WERI-Rb-1 (cell line): Measurements from ENCODE around the gene DNAJB2.
A peak's percentile ranks its signal among the peaks of the same experiment; 100 is the strongest.

Experiments
- DNase-seq: peaks from one replicate; pipeline ENCODE4 v3.0.0-alpha.2; 2020
- H3K27ac ChIP-seq: fragments of 250-450 bp; sonication (Bioruptor Pico); 2 replicates; pipeline ENCODE4 v1.5.1; 2020; ENCODE audit warnings: mild to moderate bottlenecking, moderate library complexity
- H3K27me3 ChIP-seq: fragments of 250-450 bp; sonication (Bioruptor Pico); 2 replicates; pipeline ENCODE4 v1.5.1; 2021; ENCODE audit warnings: mild to moderate bottlenecking, low read depth, moderate library complexity; ENCODE audit not compliant: insufficient read depth, severe bottlenecking
- H3K36me3 ChIP-seq: fragments of 250-450 bp; sonication (Bioruptor Pico); 2 replicates; pipeline ENCODE4 v1.5.1; 2020; ENCODE audit warnings: mild to moderate bottlenecking, moderate library complexity
- H3K4me3 ChIP-seq: 2 replicates; pipeline ENCODE4 v1.5.1; 2011; ENCODE audit warnings: low read depth, mild to moderate bottlenecking, control low read depth, low read length
- H3K9me3 ChIP-seq: fragments of 250-450 bp; sonication (Bioruptor Pico); 2 replicates; pipeline ENCODE4 v1.5.1; 2021; ENCODE audit warnings: mild to moderate bottlenecking, moderate library complexity; ENCODE audit not compliant: severe bottlenecking
- TF ChIP-seq, protein P1 (sequence below): IDR thresholded peaks from 2 replicates; pipeline ENCODE4 v1.5.1; 2011; ENCODE audit warnings: low read depth, mild to moderate bottlenecking, control low read depth, inconsistent platforms, low read length

The DNAJB2 gene

DNA sequence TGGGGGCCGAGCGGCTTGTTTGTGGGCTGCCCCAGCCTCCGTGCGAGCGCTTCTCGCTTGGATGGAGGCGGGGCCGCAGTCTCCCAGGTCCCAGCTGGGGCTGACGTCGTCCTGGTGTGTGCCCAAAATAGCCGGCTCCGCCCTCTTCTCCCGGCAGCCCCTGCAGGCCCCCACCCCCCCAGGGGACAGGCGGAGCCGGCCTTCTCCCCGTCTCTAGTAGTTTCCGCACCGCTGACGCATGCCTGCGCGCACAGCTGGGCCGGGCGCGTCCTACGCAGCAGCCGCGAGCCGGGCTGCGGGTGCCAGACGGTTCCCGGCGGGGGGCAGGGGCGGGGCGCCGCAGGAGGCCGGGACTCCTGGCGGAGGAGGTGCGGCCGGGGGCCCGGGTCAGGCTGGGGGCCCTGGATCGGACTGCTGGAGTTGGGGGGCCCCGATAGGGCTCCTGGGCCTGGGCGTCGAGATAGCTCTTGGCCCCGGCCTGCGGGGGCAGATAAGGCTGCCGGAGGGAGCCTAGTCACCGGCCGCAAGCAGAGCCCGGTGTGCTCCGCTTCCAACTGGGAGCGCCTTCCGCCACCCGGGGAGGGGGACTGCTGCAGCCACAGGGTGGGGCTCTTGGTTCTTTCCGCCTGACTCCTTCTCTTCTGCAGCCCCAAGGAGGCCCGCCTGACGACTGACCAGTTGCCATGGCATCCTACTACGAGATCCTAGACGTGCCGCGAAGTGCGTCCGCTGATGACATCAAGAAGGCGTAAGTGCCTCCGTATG, at the start of gene DNAJB2:
TSS of gene DNAJB2 (plus strand) at position 216 of the 765 bp plus-strand sequence. CDS start at position 684, 468 bp downstream.
- Histone ChIP-seq H3K36me3 (peaks cover 40% of the 10 kb centered on the region), H3K9me3 (no peaks in the 10 kb centered on the region), H3K4me3 (peak within 1 kb of the TSS; percentile 64), H3K27me3 (no peaks in the 10 kb centered on the region), H3K27ac (peak within 1 kb of the TSS; percentile 89)
- TF ChIP-seq, protein P1, sequence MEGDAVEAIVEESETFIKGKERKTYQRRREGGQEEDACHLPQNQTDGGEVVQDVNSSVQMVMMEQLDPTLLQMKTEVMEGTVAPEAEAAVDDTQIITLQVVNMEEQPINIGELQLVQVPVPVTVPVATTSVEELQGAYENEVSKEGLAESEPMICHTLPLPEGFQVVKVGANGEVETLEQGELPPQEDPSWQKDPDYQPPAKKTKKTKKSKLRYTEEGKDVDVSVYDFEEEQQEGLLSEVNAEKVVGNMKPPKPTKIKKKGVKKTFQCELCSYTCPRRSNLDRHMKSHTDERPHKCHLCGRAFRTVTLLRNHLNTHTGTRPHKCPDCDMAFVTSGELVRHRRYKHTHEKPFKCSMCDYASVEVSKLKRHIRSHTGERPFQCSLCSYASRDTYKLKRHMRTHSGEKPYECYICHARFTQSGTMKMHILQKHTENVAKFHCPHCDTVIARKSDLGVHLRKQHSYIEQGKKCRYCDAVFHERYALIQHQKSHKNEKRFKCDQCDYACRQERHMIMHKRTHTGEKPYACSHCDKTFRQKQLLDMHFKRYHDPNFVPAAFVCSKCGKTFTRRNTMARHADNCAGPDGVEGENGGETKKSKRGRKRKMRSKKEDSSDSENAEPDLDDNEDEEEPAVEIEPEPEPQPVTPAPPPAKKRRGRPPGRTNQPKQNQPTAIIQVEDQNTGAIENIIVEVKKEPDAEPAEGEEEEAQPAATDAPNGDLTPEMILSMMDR = no peak
- DNase-seq = peak; percentile 99

DNA sequence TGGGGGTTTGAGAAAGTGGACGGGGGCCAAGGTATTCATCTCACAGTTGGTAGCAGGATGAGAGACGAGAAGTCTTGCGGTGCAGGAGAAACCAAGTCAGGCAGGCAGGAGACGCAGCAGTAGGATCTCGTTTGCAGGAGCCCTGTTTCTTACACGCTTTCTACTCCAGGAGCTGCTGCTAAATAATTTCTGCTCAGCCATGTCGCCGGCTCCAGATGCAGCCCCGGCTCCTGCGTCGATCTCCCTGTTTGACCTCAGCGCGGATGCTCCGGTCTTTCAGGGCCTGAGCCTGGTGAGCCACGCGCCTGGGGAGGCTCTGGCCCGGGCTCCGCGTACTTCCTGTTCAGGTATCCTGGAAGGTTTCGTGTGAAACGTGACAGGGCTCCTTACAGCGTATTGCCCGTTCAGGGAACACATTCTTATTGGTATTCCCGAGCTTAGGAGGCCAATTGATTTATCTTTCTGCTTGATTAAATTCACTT, 49.1 kb upstream of the DNAJB2 start:
- Histone ChIP-seq H3K27ac (peak overlapping the region; percentile 95), H3K36me3 (peaks cover 72% of the 10 kb centered on the region), H3K27me3 (no peaks in the 10 kb centered on the region), H3K4me3 (peak overlapping the region; percentile 88), H3K9me3 (no peaks in the 10 kb centered on the region)
- TF ChIP-seq, protein P1 = no peak
- DNase-seq = peak; percentile 43

DNA sequence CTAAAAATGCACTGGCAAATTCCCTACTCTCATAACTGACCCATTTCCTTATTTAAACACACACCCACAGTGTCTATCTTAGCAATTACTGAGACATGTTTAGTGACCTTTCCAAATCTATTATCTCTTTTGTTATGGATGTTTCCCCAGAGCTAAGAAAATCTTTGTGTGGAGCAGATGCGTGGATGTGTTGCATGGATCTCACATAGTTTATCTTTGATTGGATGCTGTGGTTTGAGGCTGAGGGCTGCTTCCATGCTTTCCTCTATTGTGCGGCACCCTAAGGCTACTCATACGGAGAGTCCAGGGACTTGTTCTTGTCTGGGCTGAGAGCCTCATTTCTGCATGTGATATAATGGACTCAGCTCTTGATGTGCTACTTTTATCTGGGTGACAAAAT, 44.8 kb upstream of the DNAJB2 start:
- Histone ChIP-seq H3K9me3 (no peaks in the 10 kb centered on the region), H3K27me3 (no peaks in the 10 kb centered on the region), H3K27ac (no peak overlapping the region), H3K36me3 (peaks cover 68% of the 10 kb centered on the region), H3K4me3 (no peak overlapping the region)
- no peak for DNase-seq
- TF ChIP-seq, protein P1 = no peak

DNA sequence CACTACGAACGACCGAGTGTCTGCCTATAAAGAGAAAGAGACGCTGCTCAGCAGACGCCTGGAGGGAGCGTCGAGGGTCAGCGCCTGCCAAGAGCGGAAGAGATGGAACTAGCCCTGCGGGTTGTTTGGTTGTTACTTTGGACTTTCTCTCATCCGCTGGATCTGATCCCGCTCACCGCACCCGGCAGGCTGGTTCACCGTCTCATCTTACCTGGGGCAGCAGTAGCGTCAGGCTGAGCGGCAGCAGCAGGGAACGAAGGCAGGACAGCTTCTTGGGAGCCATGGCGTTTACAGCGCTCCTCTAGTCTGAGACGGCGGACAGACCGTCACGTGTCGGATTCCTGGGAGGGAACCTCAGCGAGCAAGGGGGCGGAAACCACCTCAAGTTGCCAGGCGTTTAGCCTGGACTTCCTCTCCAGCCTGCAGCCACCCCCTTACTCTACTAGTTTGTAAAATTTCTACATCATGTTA, 35.8 kb upstream of the DNAJB2 start:
- Histone ChIP-seq H3K36me3 (peaks cover 16% of the 10 kb centered on the region), H3K27ac (no peak overlapping the region), H3K9me3 (no peaks in the 10 kb centered on the region), H3K4me3 (no peak overlapping the region), H3K27me3 (no peaks in the 10 kb centered on the region)
- no peak for DNase-seq
- TF ChIP-seq, protein P1 = no peak

DNA sequence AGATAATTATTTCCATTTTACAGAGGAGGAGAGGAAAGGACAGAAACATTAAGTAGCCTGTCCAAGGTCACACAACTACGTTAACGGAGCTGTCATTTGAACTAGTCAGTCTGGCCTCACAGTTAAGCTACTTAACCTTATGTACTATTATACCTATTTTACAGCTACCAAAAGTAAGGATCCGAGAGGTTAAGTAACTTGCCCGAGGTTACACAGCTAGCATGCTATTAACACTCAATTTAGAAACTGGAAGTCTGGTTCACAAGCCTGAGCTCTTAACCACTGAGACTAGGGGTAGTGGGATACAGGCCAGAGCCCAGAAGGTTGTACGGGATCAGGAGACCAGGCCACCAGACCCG, 34.4 kb upstream of the DNAJB2 start:
- Histone ChIP-seq H3K9me3 (no peaks in the 10 kb centered on the region), H3K36me3 (peaks cover 29% of the 10 kb centered on the region), H3K27me3 (no peaks in the 10 kb centered on the region), H3K4me3 (peak overlapping the region; percentile 96), H3K27ac (peak overlapping the region; percentile 89)
- TF ChIP-seq, protein P1 = no peak
- no peak for DNase-seq
